ENCODE measurements around the gene CFAP97D1.
A peak's percentile ranks its signal among the peaks of the same experiment; 100 is the strongest.

The CFAP97D1 gene

GRCh38 chr17:43780135-43780534, at the start of gene CFAP97D1:
TSS of gene CFAP97D1 (plus strand) at chr17:43780435. CDS start at chr17:43780463, 28 bp downstream.
- no peak for FAIRE-seq

DNA sequence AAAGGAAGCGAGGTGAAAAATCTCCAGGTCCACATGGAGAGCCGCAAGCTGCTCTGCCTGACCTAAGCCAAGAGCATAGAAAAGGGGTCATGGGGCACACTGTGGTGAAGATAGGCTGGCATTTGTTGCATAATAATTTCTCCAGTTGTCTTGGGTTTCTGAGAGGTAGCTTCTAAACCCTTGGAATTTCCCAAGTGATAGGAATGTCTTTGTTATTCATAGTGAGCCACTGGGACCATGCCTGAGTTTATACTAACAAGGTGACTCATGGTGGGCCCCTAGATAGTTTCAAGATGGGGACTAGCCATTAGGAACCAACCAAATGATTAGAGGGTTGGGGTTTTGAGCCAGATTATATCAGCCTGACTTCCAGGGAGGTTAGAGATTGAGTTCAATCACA, 47.3 kb upstream of the CFAP97D1 start:
- no peak for FAIRE-seq

- no peak for FAIRE-seq
Observed at GRCh38 chr17:43733956-43734355, 46.3 kb upstream of the CFAP97D1 start.

DNA sequence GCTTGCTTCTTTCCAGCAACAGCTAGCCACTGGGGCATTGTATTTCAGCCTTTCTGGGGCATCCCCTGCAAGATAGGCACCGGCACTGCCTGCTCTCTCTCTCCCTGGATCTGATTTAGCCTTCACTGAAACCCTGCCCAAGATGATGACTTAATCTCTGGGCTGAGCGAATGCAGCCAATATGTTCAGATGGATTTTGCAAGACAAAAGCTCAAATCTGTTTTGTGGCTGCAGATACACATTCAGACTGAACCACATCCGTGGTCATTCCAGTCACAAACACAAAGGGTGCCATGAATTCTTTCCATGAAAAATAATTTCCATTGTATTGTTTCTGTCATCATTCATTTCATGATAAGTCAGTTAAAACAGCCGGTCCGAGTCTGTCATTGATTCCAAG, 45.9 kb upstream of the CFAP97D1 start:
- FAIRE-seq, result no peak

DNA sequence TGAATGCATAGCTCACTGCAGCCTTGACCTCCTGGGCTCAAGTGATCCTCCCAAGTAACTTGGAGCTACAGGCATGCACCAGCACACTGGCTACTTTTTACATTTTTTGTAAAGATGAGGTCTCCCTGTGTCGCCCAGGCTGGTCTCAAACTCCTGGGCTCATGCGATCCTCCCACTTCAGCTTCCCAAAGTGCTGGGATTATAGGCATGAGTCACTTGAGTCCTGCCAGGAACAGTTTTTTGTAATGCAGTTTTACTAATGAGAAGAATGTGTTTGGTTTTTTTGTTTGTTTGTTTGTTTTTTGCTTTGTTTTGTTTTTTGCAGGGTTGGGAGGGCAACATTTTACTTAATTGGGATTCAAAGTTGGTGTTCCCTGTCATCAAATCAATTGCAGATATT, 43.8 kb upstream of the CFAP97D1 start:
- FAIRE-seq, result no peak

- no peak for FAIRE-seq
Observed at GRCh38 chr17:43737722-43738121, 42.5 kb upstream of the CFAP97D1 start.

DNA sequence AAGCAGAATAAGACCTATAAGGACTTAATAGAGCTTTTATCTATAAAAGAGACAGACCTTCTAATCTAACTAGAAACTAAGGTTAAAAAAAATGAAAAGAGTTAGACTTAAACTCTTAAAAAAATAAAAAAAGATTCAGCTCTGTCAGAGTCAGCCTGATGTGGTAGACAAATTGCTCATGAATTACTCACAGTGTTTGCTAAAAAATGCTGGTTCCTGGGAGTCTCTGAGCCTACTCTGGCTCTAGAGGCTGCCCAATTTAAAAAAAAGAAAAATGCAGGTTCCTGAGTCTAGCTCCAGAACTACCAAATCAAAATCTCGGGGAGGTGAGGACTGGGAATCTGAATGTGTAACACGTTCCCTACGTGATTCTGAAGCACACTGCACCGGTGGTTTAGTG, 39.7 kb upstream of the CFAP97D1 start:
- FAIRE-seq, result no peak

DNA sequence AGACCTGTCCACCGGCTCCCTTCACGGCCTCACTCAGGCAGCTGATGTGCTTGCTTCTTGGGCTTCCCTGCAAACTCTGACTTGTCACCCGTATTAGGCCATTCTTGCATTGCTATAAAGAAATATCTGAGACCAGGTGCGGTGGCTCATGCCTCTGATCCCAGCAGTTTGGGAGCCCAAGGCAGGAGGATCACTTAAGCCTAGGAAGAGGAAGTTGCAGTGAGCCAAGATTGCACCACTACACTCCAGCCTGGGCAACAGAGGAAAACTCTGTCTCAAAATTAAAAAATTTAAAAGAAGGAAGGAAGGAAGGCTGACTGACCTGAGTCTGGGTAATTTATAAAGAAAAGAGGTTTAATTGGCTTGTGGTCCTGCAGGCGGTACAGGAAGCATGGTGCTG, 38.6 kb upstream of the CFAP97D1 start:
- no peak for FAIRE-seq

- no peak for FAIRE-seq
Observed at GRCh38 chr17:43745541-43745940, 34.7 kb upstream of the CFAP97D1 start.

GRCh38 chr17:43750153-43750552, 30.1 kb upstream of the CFAP97D1 start:
- FAIRE-seq, result no peak

GRCh38 chr17:43753493-43754129, 26.6 kb upstream of the CFAP97D1 start:
- FAIRE-seq, result peak; percentile 5

DNA sequence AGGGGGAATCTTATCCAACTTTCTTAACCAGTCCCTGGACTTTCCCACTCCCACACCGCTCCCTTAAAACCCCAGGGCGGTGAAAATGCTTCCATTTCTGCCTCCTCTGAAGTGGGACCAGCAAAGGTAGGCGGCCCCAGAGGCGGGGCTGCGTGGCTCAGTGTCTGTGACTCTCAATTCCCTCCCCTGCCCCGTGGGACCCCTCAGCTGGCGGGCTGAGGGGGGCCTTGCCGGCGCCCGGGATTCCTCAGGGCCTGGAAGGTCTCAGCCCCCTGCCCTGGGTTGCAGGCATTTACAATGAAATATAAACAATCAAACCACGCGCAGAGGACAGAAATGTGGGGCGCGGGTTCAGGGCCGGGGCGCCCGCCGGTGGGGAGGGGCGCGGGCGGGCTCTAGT, 25.3 kb upstream of the CFAP97D1 start:
- no peak for FAIRE-seq

DNA sequence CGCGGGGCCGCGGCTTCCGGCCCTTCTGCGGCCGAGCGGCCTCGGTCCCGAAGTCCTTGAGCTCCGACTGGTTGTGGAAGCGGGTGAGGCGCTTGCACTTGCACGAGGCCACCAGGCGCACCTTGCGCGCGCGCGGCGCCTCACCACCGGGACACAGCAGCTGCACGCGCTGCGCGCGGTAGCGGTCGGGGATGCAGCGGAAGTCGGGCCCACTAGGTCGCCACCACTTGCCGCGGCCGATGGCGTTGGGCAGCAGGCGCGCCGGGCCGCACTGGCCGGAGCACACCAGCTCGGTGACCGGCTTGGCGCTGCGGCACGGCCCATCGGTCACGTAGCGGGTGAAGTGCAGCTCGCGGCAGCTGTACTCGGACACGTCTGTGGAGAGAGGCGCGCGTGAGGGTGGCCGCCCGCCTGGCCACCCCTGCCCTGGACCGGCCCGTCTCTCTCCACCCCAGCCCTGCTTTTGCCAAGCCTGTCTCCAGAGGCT, 24.8 kb upstream of the CFAP97D1 start:
- no peak for FAIRE-seq

DNA sequence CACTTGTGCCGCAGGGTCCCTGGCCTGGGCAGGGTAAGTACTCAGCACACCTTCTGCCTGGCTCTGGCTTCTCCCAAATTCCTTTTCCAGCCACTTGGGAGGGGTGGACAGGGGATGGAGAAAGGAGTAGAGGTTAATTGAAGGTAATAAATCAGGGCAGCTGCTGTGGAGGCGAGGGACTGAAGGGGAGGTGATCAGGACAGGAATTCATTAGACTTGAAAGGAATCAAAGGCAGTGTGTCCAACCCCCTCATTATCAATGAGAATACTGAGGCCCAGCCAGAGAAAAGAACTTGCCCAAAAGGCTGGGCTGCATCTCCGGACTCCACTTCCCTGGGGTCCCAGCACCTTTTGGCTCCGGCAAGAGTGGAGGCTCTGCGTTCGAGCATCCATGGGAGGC, 24.0 kb upstream of the CFAP97D1 start:
- FAIRE-seq, result no peak

- FAIRE-seq, result no peak
Observed at GRCh38 chr17:43757171-43757660, 23.0 kb upstream of the CFAP97D1 start.

DNA sequence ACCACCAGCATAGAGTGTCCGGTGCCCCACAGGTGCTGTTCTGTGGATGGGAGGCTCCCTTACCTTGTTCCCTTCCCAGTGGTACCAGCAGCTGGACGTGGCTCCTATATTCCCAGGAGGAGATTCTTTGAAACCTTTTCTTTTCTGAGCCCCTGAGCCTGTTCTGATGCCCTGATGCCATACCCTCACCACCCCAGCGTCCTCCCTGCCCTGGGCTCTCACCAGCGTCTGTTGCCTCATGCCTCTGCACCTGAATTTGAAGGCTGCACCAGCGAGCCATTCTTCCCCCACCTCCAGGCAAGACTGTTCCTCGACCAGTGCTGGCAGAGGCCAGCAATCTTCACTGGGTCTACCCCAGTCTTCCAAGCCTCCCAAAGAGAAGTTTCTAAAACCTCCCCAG, 22.1 kb upstream of the CFAP97D1 start:
- FAIRE-seq, result no peak

DNA sequence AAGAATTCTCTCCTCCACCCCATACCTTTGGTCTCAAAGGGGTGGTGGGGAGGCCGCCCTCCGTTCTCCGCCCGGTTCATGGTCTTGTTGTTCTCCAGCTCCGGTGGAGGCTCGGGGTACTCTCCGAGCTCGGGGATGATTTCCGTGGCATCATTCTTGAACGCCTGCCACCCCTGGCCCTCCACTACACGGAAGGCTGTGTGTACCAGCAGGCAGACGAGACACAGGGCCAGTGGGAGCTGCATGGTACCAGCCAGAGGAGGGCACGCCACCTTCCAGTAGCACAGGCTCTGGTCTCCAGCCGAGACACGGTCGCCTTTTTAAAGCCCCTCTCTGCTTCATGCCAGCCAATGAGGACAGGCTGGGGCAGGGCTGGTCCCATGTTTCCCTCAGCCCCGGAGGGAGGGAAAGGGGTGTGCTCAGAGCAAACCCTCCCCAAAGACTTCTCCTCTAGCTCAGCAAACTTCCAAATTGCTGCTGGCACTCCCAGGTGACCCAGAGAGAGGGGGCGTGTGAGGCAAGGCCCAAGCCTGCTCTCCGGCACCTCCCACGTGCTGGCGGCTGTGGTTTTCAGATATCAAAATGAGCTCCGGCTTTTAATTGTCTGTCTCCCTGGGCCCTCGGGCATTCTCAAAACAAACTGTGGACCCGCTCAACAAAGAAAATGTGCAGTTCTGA, 21.6 kb upstream of the CFAP97D1 start, which contains the start of gene SOST:
Gene SOST, minus strand, starts transcription at position 295 of the 678 bp plus-strand sequence. Its CDS starts 50 bp downstream, at position 245.
- FAIRE-seq, result no peak

GRCh38 chr17:43759836-43760235, 20.4 kb upstream of the CFAP97D1 start:
- FAIRE-seq, result no peak

- peak; percentile 95 for FAIRE-seq
Observed at GRCh38 chr17:43760254-43760852, 19.9 kb upstream of the CFAP97D1 start.

DNA sequence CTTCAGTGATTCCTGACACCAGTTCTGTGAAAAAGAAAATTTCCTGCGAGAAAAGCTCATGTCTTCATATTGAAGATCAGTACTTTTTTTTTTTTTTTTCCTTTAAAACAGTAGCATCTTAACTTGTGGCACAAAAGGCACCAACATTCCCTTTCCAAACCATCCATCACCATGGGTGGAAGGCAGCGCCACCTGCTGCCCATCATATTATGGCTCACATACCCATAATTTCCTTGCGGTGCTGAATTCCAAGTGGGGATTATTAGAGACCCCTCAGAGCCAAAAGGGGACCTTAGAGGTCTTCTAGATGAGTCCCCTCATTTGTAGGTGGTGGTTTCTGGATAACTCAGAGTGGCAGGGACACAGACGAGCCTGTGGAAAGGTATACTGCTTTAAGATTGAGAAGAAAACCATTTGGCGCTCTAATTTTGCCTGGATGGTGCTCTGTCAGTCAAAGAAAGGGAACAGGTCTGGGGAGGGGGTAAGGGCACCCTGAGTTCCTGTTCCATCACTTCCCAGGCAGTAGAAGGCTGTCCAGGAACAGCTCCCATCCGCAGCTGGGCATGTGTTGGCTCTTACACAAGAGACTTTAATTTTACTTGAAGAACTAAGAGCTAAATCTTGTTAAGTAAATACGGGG, 13.7 kb upstream of the CFAP97D1 start:
- FAIRE-seq, result peak; percentile 13

DNA sequence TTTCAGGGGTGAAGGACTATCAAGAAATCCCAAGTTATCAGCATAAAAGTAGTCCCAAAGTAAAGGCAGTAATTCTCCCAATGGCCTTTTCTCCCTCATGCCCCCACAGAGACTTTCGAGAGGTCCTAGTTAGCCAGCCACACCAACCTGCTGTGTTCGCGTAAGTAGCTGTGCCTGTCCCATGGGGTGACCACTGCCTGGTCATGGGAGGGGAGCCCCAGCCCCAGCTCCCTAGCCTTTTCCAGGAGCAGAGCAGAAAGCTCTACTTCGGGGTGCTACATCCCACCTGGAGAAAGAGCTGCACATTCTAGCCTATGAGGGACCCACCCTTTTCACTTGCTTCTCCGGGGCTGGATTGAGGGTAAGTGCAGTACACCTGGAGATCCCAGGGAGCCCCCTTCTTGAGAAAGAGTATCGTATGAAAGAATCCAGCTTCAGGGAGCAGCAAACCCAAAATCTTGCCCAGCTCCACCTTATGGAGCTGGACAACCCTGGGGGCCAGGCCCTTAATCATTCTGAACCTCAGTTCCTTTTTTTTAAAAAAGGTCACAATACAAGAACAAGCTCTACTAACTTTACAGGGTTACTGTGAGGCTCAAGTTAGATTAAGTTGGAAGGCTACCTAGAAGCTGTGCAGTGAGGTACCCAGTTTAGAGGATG, 13.1 kb upstream of the CFAP97D1 start:
- FAIRE-seq, result no peak

- FAIRE-seq, result no peak
Observed at GRCh38 chr17:43767713-43768059, 12.5 kb upstream of the CFAP97D1 start.

- FAIRE-seq, result no peak
Observed at GRCh38 chr17:43768382-43768781, 11.9 kb upstream of the CFAP97D1 start.
